Measurements from ENCODE around the gene IFT52.
"Not testable (repeated sequence)": the region's sequence is repeated elsewhere in the genome, so short reads cannot be mapped to it uniquely, and the experiment has no call there.

IFT52 gene

DNA sequence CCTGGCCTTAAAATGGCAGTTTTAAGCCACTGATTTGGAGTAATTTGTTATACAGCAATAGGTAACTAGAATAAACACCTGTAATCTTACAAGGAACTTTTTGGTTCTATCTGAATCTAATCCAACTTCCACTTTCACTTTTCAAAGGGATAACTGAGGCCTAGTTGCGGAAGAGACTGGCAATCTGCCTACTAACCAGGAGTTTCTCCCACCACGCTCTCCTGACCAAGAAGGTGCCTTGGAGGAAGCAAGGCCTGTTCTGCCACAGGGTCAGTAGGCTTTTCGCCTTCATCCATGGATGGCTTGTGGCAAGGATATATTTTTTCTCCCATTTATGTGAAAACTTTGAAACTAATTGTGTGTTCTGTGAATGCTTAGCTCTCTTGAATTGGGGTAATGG is 63.2 kb downstream of the IFT52 start:
- DNase-seq: no peak

DNA sequence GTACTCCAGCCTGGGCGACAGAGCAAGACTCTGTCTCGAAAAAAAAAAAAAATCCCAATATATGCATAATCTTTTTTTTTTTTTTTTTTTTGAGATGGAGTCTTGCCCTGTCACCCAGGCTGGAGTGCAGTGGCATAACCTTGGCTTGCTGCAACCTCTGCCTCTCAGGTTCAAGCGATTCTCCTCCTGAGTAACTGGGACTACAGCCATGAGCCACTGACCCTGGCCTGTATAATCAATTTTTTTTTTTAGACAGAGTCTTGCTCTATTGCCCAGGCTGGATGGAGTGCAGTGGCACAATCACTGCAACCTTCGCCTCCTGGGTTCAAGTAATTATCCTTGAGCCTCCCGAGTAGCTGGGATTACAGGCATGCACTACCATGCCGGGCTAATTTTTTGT is 64.4 kb downstream of the IFT52 start:
- DNase-seq: not testable (repeated sequence)

- DNase-seq: no peak
Observed at GRCh38 chr20:43655937-43656336, 65.2 kb downstream of the IFT52 start.

- DNase-seq: peak; percentile 29 to 34
Observed at GRCh38 chr20:43658069-43658722, 67.5 kb downstream of the IFT52 start.

DNA sequence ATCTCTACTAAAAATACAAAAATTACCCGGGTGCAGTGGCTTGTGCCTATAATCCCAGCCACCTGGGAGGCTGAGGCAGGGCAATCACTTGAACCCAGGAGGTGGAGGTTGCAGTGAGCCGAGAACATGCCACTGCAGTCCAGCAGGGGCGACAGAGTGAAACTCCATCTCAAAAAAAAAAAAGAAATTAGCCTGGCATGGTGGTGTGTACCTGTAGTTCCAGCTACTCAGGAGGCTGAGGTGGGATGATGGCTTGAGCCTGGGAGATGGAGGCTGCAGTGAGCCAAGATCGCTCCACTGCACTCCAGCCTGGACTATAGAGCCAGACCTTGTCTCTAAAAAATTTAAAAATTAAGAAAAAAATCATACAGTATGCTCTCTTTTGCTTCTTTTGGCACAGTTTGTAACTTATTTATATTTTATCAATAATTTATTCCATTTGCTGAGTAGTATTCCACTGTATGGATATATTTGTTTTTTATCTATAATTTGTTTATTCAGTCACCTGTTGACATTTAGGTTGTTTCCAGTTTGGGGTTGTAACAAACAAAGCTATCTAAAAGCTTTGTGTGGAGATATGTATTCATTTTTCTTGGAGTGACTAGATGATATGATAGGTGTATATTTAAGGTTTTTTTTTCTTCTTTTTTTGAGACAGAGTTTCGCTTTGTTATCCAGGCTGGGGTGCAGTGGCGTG is 68.1 kb downstream of the IFT52 start:
- DNase-seq: no peak

DNA sequence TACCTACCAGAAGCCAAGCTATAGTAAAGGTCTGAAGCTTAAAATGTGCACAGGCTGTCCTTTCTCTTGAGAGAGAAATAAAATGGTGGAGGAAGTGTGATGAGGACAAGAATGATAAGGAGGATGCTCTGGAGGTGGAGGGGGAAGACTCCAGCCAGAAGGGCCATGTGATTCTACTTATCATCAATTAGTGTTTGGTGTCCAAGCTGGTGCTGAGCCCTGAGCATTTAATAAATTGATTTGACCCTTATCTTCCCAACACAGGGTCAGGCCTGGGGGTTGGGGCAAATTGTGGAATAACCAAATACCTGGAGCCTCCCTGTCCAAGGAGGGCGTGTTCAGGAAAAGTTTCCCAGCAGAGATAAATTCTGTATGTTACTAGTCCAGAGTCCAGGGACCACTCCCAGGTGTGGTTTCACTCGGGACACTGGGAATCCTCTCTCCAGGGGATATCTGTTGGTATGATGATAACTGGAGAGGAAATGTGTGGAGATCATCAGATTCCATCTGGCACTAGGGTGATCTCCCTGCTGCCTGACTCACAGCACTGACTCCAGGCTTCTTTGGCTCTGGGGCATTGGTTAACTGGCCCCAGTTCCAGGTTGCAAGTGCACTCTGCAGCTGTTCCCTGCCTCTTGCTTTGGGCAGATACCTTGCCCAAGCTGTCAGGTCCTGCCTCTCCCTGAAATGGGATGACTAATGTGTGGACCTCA is 72.4 kb downstream of the IFT52 start:
- peak; percentile 11 to 30 for DNase-seq

DNA sequence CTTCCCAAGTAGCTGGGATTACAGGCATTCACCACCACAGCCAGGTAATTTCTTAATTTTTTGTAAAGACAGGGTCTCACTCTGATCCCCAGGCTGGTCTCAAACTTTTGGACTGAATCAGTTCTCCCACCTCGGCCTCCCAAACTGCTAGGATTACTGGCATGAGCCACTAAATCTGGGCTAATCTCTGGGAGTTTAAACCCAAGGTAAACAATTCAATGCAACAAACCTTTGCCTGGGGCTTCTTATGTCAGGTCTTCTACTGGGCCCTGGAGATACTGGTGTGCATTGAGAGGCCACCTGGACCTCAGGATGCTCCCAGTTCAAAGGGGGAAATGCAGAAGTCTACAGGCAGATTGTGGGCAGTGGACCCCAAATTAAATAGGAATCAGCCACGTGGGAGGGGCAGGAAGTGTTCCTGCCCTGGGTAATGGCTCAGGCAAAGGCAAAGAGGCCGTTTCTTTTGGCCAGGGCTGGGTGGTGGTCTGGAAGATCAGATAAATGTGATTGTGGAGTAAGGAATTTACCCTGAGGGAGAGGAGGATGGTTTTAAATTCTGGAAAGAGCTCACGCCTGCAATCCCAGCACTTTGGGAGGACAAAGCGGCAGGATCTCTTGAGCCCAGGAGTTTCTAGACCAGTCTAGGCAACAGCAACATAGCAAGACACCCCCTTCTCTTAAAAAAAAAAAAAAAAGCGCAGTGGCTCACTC is 74.9 kb downstream of the IFT52 start:
- no peak for DNase-seq

DNA sequence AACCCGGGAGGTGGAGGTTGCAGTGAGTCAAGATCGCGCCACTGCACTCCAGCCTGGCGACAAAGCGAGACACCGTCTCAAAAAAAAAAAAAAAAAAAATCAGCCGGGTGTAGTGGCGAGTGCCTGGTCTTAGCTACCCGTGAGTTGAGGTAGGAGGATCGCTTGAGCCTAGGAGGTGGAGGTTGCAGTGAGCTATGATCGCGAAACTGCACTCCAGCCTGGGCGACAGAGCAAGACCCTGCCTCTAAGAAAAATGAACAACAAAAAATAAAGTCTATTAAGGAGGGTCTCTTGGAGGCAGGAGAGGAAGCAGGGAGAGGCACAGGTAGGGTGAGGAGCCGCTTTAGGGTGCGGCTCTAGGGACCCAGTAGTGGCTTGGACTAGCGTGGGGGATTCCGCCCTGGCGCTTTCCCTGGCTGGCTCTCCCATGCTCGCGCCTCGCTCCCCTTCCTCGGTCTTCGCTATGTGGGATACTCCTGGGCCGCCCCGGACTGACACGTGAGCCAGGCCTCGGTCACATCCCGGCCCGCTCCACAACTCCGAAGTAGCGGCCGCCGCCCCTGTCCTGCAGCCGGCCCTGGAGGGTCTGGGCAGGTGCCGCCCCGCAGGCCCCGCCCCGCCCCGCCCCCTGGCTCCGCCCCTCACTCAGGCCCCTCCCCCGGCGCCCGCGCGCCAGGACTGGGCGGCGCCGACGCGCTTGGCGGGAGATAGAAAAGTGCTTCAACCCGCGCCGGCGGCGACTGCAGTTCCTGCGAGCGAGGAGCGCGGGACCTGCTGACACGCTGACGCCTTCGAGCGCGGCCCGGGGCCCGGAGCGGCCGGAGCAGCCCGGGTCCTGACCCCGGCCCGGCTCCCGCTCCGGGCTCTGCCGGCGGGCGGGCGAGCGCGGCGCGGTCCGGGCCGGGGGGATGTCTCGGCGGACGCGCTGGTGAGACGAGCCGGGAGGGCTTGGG is 75.9 kb downstream of the IFT52 start, which contains the start of gene MYBL2:
Gene MYBL2 (plus strand): TSS at position 739 of the 953 bp plus-strand sequence. CDS start 170 bp downstream, at position 909.
- DNase-seq: peak; percentile 26 to 73

DNA sequence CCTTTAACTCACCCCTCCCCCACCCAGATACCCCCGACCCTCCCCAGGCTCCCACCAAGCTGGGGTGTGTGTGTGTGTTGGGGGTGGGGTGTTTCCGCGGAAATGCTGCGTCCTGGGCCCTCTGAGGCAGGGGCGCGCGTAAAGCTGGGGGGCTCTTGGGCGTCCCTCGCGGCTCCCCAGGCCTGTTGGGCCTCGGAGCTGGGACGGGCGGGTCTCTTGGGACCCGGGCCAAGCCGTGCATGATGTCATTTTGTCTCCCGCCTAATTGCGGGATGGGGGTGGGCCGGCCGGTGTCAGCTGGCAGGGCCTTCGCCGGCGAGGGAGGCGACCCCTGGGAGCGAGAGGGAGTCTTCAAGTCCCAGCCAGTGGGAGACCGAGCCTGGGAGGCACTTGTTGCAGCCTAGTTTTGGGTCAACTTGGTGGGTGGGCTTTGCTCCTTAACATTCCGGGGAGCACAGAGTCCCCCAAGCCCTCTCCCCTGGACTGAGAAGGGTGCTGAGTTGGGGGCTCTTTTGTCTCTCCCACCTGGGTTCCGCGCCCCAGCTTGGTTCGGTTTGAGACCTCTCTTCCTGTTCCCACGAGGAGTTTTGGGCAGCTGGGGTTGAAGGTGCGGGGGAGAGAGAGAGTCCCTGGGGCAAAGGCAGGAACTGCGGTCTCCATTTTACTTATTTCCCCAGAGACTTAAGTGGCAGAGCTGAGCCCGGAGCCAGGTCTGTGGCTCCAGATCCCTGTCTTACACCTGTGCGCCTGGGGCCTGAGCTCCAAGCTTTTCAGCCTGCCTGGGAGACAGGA is 76.8 kb downstream of the IFT52 start:
- DNase-seq: peak; percentile 33 to 37

DNA sequence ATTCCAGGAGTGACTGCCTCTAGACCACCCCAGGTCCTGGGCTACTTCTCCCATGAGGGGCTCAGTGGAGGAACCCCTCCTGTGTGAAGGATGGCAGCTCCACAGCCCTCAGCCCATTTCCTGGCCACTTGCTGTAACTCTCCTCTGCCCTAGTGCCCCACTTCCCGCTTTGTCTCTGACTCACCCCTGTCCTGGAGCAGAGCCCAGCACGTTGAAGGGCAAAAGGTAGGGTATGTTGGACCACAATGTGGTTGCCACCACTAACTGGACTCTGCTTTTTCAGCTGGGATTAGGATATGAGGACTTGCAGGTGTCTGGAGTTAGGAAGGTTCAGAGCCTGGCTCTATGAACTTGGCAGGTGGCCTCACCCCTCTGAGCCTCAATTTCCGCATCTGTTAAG is 78.6 kb downstream of the IFT52 start:
- no peak for DNase-seq

GRCh38 chr20:43670423-43670822 is 79.7 kb downstream of the IFT52 start:
- DNase-seq: no peak

DNA sequence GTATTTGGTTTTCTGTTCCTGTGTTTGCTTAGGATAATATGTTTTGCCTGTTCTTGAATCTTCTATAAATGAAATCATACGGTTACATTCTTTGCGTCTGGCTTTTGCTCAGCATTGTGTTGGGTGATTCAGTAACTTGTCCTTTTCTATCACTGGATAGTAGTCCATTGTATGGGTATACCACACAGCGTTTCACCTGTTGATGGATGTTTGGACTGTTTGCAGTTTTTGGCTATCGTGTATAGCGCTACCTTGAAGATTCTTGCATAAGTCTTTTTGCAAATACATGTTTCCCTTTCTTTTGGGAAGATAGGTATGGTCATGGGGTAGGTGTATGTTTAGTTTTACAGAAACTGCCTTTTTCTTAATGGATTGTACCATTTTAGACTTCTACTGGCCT is 85.6 kb downstream of the IFT52 start:
- no peak for DNase-seq

GRCh38 chr20:43680981-43681380 is 90.2 kb downstream of the IFT52 start:
- no peak for DNase-seq

GRCh38 chr20:43681468-43681942 is 90.8 kb downstream of the IFT52 start:
- peak; percentile 92 to 94 for DNase-seq

DNA sequence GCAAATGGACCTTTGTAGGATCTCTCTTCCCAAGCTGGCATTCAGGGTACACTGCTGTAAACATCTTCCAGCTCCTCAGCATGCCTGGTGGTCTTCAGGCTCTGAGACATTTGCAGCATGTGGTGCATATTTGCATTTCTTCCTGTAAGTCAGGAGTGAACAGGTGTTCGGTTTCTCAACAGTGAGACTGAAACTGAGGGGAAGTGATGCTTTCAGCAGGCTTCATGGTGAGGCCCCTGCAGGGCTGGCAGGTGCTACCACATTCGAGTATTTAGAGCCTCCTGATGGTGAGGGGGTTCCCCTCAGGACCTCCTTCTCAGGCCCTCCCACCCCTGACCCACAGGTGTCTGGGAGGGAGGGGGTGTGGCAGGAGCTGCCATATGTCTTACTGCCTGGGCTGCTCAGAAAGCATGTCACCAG is 91.3 kb downstream of the IFT52 start:
- peak; percentile 38 to 89 for DNase-seq

DNA sequence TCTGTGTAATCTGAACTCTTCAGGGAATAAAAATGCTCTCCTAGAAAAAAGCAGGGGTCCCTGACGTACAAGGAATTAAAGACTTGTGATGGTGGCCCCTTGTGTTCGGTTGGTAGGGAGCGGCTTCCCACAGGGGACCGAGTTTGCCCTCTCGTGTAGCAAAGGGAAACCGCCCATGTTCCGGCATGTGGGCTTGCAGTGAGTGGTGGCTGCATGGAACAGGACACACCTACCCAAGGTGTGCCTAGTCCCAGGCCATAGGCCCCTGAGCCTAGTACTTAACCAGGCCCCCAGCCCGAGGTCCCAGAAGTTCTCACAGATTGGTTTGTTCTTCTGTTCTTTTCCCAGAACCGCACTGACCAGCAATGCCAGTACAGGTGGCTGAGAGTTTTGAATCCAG is 91.7 kb downstream of the IFT52 start:
- no peak for DNase-seq

DNA sequence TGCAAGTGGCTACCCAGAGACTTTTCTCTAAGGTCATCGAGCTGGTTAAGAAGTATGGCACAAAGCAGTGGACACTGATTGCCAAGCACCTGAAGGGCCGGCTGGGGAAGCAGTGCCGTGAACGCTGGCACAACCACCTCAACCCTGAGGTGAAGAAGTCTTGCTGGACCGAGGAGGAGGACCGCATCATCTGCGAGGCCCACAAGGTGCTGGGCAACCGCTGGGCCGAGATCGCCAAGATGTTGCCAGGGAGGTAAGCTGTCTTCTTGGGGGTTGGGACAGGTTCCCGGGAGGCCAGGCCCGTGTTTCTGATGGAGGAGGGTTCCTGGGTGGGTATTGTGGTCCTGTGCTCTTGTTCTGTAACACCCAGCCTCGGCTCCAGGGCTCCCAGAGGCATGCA is 96.1 kb downstream of the IFT52 start:
- no peak for DNase-seq

DNA sequence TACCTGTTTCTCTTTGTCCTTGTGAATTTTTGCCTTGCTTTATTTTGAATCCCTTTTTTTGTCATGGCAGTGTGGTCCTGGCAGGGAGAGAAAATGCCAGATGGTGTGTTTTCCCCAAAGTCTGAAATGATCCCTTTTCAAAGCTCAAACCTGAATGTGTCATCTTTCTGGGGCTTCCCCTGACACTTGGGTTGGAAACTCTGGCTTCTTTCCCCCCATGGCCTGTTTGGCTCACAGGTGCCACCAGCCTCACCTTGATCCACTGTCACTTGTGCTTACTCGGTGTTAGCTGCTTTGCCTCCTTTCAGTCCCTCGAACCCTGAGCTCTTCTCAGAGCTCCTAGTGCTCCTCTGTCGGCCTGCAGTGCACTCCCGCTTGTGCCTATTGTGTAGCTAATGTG is 98.4 kb downstream of the IFT52 start:
- DNase-seq: no peak

- no peak for DNase-seq
Observed at GRCh38 chr20:43690943-43691598, 100.3 kb downstream of the IFT52 start.

GRCh38 chr20:43691928-43692524 is 101.3 kb downstream of the IFT52 start:
- peak; percentile 16 to 62 for DNase-seq

All from NCI-H524 (cell line).